ENCODE results near the gene B4GAT1.
"Not testable (repeated sequence)": the region's sequence is repeated elsewhere in the genome, so short reads cannot be mapped to it uniquely, and the experiment has no call there.

Gene B4GAT1

GRCh38 chr11:66363187-66363601 lies 15.8 kb upstream of the B4GAT1 start:
- no peak for DNase-seq (ENCODE audit: low spot score)

DNA sequence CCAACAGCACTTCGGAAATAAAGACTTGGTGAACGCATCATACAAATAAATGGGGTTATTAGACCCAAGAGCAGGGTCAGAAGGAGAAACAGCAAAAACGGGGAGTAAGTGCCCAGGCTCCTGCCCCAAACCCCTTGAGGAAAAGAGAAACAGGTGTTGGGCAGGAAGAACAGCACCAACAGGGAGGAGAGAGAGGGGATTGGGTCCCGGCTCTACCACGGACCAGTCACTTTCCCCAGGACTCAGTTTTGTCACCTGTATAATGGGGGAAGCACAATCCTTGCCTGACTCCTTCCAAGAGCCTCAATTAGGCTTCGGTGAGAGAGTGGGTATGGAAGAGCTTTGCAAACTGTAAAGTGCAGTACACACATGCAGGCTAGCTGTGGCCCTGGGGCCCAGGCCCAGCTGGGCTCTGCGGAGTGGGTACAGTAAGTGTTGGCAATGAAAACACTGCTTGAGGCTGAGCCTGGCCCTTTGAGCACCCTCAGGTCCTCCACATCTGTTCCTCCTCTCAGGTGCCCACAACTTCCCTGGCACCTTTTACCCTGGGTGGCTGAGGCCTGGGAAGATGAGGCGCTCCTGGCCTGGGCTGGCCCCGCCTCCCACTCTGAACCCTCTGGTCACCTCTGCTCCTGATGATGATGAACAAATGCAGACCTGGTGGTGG lies 15.2 kb upstream of the B4GAT1 start:
- no peak for DNase-seq (ENCODE audit: low spot score)

DNA sequence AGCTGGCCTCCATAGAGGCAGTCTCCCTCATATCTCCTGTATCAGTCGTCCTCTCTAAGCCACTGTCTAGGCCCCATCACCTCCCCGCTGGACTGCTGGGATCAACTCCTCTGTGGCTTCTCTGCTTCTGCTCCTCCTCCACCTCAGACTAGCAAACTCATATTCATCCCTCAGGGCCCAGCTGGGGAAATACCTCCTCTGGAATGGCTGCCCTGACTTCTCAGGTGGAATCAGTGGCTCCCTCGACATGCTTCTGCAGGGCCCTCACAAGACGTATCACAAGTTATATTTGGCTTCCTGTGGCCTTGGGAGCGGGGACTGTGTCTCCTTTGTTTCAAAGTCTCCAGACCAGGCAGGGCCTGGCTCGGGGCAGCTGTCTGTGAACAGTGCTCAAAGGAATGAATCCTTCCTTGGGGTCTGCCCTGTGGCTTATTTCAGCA lies 14.1 kb upstream of the B4GAT1 start:
- no peak for DNase-seq (ENCODE audit: low spot score)

DNA sequence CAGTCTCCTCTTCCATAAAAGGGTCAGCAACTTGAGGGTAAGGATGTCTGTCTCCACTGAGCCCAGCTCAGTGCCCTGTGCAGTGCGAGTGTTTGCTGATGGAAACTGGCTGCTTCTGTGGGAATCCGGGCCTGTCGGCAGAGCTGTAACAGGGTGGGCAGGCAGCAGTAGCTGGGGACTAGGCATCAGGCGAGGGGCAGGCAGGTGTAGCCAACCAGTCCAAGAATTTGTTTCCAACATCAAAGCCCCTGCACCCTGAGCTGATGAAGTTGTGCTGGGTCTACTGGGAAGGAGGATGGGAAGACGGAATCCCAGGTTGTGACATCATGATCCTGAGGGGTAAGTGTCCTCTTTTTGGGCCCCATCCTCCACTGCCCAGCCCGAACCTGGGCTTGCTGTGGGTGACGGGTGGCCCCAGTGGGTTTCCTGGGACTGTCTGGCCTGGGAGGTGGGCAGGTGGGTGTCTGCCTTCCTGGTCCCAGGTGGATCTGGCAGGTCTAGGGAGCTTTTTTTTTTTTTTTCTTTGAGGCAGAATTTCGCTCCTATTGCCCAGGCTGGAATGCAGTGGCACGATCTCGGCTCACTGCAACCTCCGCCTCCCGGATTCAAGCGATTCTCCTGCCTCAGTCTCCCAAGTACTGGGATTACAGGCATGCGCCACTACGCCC lies 13.1 kb upstream of the B4GAT1 start:
- no peak for DNase-seq (ENCODE audit: low spot score)

DNA sequence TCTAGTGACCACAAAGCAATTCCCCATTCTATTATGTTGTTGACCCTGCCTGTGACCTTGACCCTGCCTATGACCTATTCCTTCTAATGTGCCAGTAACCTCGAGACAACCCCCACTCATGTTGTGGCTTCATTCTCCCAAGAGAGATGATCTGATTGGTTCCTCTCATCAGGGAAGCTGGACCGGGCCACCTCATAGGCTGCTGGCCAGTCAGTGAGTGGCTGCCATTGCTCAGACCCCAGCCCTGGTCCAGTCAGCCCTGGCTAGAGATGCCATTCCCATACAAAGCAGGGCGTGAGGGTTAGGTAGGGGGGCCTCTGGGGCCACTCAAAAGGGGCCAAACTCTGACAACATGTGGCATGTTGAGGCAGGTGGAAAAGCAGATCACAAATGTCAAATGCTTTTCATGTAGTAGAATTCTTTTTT lies 12.2 kb upstream of the B4GAT1 start:
- no peak for DNase-seq (ENCODE audit: low spot score)

DNA sequence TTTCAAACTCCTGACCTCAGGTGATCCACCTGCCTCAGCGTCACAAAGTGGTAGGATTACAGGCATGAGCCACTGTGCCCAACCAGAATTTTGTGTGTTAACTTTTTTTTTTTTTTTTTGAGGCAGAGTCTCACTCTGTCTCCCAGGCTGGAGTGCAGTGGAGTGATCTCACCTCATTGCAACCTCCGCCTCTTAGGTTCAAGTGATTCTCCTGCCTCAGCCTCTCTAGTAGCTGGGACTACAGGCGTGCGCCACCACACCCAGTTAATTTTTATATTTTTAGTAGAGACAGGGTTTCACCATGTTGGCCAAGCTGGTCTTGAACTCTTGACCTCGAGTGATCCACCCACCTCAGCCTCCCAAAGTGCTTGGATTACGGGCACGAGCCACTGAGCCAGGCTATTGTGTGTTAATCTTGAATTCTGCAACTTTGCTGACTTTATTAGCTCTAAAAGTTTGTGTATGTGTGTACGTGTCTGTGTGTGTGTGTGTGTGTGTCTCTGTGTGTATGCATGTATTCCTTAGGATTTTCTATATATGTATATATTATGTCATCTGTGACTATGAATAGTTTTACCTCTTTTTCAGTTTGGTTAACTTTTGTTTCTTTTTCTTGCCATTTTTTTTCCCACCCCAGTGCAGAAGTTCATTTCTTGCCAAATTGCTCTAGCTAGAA lies 3.3 kb upstream of the B4GAT1 start:
- not testable (repeated sequence) for DNase-seq (ENCODE audit: low spot score)

DNA sequence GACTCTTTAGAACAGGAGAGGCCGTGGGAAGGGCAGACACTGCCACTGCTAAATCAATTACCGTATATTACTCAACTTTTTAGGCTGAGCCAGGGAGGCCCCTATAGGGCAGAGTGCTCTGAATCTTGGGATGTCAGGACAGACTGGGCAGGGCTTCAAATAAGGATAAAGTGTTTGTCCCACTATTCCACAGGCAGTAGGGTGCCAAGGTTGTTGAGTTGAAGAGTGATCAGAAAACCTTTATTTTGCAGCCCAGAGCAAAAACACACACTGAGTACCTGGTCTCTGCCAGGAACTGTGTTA lies 1.6 kb upstream of the B4GAT1 start:
- DNase-seq (ENCODE audit: low spot score): no peak

GRCh38 chr11:66346476-66347424 lies 679 bp downstream of the B4GAT1 start:
- DNase-seq (ENCODE audit: low spot score): no peak

DNA sequence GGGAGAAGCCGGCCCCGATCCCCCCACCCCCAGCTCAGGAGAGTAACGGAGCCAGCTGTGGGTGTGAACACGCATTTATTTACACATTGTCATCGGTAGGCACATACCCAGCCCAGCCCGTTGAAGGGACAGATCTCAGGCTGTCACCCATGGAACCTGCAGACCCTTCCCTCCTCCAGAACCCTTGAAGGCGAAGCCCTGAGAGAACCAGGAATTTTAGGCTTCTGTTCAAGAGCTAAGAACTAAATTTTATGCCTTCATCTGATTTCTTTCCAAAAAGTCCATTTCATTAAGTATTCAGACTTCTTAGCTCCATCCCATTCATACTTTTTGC lies 2.1 kb downstream of the B4GAT1 start:
- no peak for DNase-seq (ENCODE audit: low spot score)

DNA sequence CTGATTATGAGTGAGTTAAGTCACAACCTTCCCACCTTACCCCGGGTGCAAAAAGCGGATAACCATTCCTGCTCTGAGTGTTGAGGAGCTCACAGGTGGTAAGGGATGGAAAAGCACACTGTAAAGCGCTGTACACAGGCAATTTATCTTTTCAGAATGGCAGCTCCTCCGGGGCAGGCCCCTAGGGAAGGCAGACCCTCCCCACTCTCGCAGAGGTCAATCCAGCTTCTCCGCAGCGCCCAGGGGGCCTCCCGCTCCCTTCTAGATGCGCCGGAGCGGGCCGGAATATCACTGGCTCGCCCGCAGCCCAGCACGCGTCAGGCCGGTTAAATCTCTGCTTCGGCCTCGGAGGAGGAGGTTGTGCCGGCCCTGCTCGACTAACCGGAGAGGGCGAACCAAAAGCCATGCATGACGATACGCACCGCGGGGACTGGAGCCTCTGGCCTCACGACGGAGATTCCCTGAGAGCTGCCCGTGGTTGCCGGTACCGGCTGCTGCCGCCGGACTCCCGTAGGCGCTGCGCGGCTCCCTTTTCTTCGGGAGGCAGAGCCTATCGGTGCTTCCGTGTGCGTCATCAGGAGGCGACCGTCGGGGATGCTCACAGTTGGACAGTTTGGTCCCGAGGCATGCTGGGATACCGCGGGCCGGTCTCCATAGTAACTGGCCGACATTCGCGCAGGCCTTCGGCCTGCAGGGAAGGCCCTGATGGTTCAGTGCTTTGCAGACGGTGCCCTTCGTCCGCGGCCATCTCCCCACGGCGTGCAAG lies 2.7 kb downstream of the B4GAT1 start, which contains the start of gene BRMS1:
TSS of gene BRMS1 (minus strand) at position 555 of the 766 bp plus-strand sequence. CDS start 2,870 bp downstream, outside the sequence.
- DNase-seq (ENCODE audit: low spot score): peak; percentile 95

GRCh38 chr11:66343176-66343575 lies 4.3 kb downstream of the B4GAT1 start:
- no peak for DNase-seq (ENCODE audit: low spot score)

- no peak for DNase-seq (ENCODE audit: low spot score)
These were observed 5.8 kb downstream of the B4GAT1 start for GRCh38 chr11:66341502-66342126.

DNA sequence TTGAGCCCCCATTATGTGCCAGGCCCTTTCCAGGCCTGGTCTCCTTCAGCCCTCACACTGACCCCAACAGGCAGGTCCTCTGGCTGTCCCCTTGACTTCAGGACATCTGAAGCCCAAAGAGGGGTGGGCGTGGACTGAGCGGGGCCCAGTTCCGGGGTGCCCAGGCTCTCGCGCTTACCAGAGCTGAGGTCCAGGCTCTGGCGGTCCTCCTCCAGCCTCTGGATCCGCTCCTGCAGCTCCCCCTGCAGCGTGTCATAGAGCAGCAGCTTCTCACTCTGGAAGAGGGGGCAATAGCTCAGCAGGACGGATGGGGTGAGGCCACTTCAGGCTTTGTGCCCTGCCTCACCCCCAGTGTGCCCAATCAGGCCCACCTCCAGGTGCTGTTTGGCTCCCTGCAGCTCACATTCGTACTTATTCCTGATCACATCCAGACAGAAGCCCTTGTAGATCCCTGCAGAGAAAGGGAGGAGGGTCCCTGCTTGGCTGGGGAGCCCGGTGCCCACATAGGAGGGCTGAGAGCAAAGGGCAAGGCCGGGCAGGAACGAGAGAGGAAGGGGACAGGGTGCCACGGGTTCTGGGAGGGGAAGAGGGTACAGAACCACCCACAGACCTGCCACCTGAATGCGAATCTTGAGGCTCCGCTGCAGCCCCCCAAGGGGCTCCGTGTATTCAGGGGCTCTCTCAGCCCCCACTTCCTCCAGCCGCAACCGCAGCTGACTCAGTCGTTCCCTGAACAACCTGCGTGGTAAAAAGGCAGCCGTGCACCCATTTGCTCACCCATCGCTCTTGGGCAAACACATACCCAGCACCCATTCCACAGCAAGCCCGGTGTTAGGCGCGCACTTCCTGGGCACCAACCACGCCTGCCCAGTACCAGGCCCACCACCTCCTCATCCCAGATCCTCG lies 6.6 kb downstream of the B4GAT1 start:
- DNase-seq (ENCODE audit: low spot score): no peak

GRCh38 chr11:66339686-66340483 lies 7.5 kb downstream of the B4GAT1 start:
- DNase-seq (ENCODE audit: low spot score): no peak

GRCh38 chr11:66339162-66339675 lies 8.2 kb downstream of the B4GAT1 start:
- DNase-seq (ENCODE audit: low spot score): no peak

GRCh38 chr11:66338276-66339161 lies 8.9 kb downstream of the B4GAT1 start:
- DNase-seq (ENCODE audit: low spot score): no peak

DNA sequence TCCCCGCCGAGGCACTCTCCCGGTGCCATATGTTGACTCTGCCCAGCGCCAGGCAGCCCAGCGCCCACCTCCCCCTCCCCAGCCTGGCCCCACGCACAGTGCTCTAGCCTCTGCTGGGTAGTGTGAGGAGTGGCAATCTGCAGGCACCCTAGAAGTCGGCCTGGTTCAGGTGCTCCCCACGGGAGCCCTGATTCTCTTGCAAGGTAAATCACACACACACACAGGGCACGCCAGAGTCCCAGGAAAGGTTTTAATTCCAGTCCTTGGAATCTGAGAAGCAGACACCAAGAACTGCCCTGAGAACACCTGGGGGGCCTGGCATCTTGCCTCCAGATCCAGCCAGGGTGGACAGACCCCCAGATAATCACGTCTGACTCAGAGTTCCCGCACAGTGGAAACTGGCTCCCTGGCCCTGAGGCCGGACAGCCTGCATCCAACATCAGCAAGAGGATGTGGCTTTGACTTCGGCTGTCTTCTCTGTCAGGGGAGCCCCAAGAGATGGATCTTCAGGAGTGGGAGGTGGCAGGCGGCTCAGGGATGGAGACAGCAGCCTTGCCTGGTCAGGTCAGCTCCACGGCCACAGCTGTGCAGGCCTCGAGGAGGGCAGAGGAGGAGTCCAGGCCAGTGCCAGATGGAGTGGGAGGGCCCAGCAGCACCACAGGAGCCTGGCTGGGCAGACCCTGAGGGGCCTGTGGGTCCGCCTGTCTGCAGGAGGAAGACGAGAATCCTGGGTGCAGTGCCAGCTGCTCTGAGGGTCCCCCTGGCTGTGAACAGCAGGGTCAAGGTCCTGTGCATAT lies 10.1 kb downstream of the B4GAT1 start:
- DNase-seq (ENCODE audit: low spot score): no peak
